Ishikawa (cell line): ENCODE measurements around the gene PTF1A.

ENCODE experiments used
- CEBPB ChIP-seq: IDR thresholded peaks from 2 replicates; pipeline ENCODE4 v1.6.1; 2012
- CREB1 ChIP-seq: IDR thresholded peaks from 2 replicates; pipeline ENCODE4 v1.6.1; 2012; ENCODE audit warnings: low read depth
- EGR1 ChIP-seq: IDR thresholded peaks from 2 replicates; pipeline ENCODE4 v1.6.1; 2012
- EP300 ChIP-seq: IDR thresholded peaks from 2 replicates; pipeline ENCODE4 v1.6.1; 2012; ENCODE audit warnings: borderline replicate concordance
- FOXM1 ChIP-seq: IDR thresholded peaks from 2 replicates; pipeline ENCODE4 v1.6.1; 2012; ENCODE audit warnings: low read depth, borderline replicate concordance
- NFIC ChIP-seq: IDR thresholded peaks from 2 replicates; pipeline ENCODE4 v1.6.1; 2012
- RAD21 ChIP-seq: IDR thresholded peaks from 2 replicates; pipeline ENCODE4 v1.6.1; 2012; ENCODE audit warnings: low read depth
- TAF1 ChIP-seq: IDR thresholded peaks from 2 replicates; pipeline ENCODE4 v1.6.1; 2012; ENCODE audit warnings: low read depth, mild to moderate bottlenecking
- TCF12 ChIP-seq: IDR thresholded peaks from 2 replicates; pipeline ENCODE4 v1.6.1; 2012; ENCODE audit warnings: low read depth
- TEAD4 ChIP-seq: IDR thresholded peaks from 2 replicates; pipeline ENCODE4 v1.6.1; 2012
- YY1 ChIP-seq: IDR thresholded peaks from 2 replicates; pipeline ENCODE4 v1.6.1; 2012; ENCODE audit warnings: low read depth
- ZBTB7A ChIP-seq: IDR thresholded peaks from 2 replicates; pipeline ENCODE4 v1.6.1; 2012; ENCODE audit warnings: low read depth
- TF ChIP-seq, protein P1 (sequence below): IDR thresholded peaks from 2 replicates; pipeline ENCODE4 v1.6.1; 2012
- TF ChIP-seq, protein P2 (sequence below): IDR thresholded peaks from 2 replicates; pipeline ENCODE4 v1.6.1; 2012
- TF ChIP-seq, protein P3 (sequence below): IDR thresholded peaks from 2 replicates; pipeline ENCODE4 v1.6.1; 2012; ENCODE audit warnings: low read depth, mild to moderate bottlenecking

Gene PTF1A

DNA sequence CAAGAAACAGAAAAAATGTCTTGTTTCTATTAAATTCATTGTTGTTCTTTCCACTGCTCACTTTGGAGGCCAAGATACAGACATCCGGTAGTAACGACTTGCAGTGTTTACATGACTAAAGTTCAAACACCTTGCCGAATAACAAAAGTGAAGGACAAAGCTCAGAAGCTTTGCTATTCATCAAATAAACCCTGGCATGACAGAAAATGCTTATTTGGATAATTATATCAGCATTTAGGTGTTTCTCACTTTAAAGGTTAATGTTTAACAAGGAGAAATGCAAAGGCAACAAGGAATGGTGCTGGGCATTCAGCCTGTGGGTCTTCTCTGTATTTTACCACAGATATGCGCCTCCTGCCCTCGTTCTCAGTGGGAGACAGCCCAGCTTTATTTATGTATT, 5.4 kb upstream of the PTF1A start:
- TF ChIP-seq ZBTB7A (no peak), EGR1 (no peak), TEAD4 (no peak), CEBPB (no peak), NFIC (no peak), EP300 (no peak), TCF12 (no peak), TAF1 (no peak)
- TF ChIP-seq, protein P1, sequence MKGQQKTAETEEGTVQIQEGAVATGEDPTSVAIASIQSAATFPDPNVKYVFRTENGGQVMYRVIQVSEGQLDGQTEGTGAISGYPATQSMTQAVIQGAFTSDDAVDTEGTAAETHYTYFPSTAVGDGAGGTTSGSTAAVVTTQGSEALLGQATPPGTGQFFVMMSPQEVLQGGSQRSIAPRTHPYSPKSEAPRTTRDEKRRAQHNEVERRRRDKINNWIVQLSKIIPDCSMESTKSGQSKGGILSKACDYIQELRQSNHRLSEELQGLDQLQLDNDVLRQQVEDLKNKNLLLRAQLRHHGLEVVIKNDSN = no peak
- TF ChIP-seq, protein P2, sequence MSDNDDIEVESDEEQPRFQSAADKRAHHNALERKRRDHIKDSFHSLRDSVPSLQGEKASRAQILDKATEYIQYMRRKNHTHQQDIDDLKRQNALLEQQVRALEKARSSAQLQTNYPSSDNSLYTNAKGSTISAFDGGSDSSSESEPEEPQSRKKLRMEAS = no peak

DNA sequence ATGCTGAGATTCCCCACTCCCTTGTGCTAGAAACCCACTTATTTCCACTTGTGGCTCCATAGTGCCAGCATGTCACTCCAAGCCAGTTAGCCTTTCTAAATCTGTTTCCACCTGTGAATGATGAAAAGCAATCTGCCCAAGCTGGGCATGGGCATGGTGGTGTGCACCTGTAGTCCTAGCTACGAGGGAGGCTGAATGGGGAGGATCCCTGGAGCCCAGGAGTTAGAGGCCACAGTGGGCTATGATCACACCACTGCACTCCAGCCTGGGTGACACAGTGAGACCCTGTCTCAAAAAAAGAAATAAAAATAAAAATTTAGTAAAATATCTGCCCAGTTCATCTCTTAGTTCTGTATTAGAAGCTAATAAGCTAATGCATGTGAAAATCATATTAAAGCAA, 5.0 kb upstream of the PTF1A start:
- TF ChIP-seq FOXM1 (no peak), CEBPB (no peak), ZBTB7A (no peak)

DNA sequence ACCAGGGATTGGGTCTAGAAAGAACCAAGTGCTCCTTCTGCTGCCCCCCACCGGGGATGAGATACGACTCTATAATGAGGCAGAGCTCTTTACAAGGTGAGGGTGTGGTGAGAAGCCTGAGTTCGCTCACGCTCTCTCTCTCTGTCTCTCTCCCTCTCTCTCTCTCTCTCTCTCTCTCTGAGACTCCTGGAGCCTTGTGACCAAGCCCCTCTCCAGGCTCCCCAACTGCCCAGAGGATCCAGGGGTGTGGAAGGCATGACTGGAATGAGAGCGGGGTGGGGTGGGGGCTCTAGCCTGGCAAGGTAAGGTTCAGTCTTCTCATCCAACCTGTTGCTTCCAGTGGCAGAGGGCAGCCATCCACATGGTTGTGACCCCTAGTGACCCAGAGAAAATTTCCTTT, 3.1 kb upstream of the PTF1A start:
- TF ChIP-seq, protein P2 = no peak
- TF ChIP-seq RAD21 (no peak), YY1 (no peak), CREB1 (no peak), TCF12 (no peak), CEBPB (no peak), TEAD4 (no peak), TAF1 (no peak), EP300 (no peak)
- TF ChIP-seq, protein P1 = no peak

DNA sequence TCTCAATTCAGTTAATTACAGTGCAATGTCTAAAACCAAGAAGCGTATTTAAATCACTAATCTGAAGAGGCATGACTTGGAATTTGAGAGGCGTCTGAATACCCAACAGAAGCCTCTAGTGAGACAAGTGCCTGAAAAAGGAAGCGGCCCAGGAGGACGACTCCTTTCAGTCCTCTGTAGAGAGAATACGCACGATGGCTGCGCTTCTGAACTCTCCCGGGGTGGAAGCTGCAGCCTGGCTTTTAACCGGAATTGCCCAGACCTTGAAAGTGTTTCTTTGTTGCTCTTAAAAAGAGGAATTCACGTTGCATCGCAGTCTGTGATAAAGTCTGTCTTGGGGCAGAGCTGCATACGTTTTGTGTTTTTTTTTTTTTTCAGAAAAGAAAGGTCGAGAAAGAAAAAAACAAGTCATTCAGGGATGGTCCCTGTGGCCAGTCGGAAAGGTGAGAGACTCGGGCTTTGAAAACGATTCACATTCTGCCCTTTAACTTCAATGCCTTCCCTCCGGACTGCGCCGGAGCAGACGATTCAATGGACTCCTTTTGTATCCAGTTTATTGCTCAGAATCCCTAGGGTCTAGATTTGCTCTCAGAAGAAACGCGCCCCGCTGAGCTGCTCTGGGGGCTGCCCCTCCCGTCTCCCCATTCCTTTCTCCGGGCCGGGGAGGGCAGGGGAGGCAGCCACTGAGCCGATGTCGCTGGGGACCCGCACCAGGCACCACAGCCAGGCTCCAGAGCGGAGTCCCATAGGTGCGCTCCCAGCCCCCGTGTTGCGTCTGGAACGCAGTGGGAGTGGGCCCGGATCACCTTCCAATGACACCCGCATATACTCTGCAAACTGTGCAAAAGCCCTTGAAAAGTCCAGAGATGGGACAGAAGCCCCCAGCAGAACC, 994 bp upstream of the PTF1A start:
- TF ChIP-seq EGR1 (no peak), TEAD4 (no peak), EP300 (no peak), NFIC (no peak), FOXM1 (no peak), YY1 (no peak), TCF12 (no peak), ZBTB7A (no peak), TAF1 (no peak), CREB1 (no peak)
- TF ChIP-seq, protein P1 = no peak
- TF ChIP-seq, protein P3, sequence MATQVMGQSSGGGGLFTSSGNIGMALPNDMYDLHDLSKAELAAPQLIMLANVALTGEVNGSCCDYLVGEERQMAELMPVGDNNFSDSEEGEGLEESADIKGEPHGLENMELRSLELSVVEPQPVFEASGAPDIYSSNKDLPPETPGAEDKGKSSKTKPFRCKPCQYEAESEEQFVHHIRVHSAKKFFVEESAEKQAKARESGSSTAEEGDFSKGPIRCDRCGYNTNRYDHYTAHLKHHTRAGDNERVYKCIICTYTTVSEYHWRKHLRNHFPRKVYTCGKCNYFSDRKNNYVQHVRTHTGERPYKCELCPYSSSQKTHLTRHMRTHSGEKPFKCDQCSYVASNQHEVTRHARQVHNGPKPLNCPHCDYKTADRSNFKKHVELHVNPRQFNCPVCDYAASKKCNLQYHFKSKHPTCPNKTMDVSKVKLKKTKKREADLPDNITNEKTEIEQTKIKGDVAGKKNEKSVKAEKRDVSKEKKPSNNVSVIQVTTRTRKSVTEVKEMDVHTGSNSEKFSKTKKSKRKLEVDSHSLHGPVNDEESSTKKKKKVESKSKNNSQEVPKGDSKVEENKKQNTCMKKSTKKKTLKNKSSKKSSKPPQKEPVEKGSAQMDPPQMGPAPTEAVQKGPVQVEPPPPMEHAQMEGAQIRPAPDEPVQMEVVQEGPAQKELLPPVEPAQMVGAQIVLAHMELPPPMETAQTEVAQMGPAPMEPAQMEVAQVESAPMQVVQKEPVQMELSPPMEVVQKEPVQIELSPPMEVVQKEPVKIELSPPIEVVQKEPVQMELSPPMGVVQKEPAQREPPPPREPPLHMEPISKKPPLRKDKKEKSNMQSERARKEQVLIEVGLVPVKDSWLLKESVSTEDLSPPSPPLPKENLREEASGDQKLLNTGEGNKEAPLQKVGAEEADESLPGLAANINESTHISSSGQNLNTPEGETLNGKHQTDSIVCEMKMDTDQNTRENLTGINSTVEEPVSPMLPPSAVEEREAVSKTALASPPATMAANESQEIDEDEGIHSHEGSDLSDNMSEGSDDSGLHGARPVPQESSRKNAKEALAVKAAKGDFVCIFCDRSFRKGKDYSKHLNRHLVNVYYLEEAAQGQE = no peak
- TF ChIP-seq, protein P2 = no peak

DNA sequence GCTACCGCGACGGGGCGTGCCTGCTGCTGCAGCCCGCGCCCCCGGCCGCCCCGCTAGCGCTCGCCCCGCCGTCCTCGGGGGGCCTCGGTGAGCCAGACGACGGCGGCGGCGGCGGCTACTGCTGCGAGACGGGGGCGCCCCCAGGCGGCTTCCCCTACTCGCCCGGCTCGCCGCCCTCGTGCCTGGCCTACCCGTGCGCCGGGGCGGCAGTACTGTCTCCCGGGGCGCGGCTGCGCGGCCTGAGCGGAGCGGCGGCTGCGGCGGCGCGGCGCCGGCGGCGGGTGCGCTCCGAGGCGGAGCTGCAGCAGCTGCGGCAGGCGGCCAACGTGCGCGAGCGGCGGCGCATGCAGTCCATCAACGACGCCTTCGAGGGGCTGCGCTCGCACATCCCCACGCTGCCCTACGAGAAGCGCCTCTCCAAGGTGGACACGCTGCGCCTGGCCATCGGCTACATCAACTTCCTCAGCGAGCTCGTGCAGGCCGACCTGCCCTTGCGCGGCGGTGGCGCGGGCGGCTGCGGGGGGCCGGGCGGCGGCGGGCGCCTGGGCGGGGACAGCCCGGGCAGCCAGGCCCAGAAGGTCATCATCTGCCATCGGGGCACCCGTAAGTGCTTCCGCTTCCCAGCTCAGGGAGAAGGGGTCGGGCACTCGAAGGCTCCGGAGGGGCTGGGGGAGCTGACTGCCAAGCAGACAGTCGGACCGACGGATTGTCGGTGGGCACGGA, 761 bp downstream of the PTF1A start:
- no peak for TF ChIP-seq NFIC
- TF ChIP-seq, protein P1 = no peak
- no peak for TF ChIP-seq TAF1
- TF ChIP-seq YY1 = no peak
- no peak for TF ChIP-seq CEBPB
- no peak for TF ChIP-seq EP300
- TF ChIP-seq RAD21 = no peak
- TF ChIP-seq, protein P2 = no peak
- TF ChIP-seq FOXM1 = no peak
- TF ChIP-seq TEAD4 = no peak
- TF ChIP-seq TCF12 = no peak
- TF ChIP-seq, protein P3 = no peak
- no peak for TF ChIP-seq CREB1
- TF ChIP-seq ZBTB7A = no peak
- TF ChIP-seq EGR1 = no peak
